Dermis microvascular lymphatic vessel endothelial cell (primary cell): ENCODE data around the gene DPF1. TPM values are rescaled to one million over a fixed set of nuclear protein-coding genes. Genes with fewer than 3 reads are reported as not detected.
A peak's percentile ranks its signal among the peaks of the same experiment; 100 is the strongest.
"Not testable (repeated sequence)": the region's sequence is repeated elsewhere in the genome, so short reads cannot be mapped to it uniquely, and the experiment has no call there.

Experiments
- DNase-seq, 2 donors: peaks; one replicate each; pipeline versions ENCODE4 v3.0.0 to v3.0.0-alpha.2; 2010; ENCODE audit warnings: low read depth in 2 of 2
- total RNA-seq: library from RNA; depleted of rRNA; stranded (reverse); fragments of >200 nt; gene quantifications from 2 replicates; pipeline ENCODE4 v1.2.1, GENCODE V29; 2014

Gene DPF1
- 0.13 and 0.26 TPM in 2 replicates for total RNA-seq

- DNase-seq: peak; percentile 15 to 71
Measured at GRCh38 chr19:38224014-38224862, at the start of gene DPF1. DPF1 (minus strand) TSS chr19:38224222; CDS start chr19:38224142, 80 bp downstream.

GRCh38 chr19:38273499-38273898 lies 49.5 kb upstream of the DPF1 start:
- no peak for DNase-seq

GRCh38 chr19:38270587-38271167 lies 46.7 kb upstream of the DPF1 start:
- DNase-seq: no peak

- DNase-seq: no peak
Measured at GRCh38 chr19:38268539-38268938, 44.5 kb upstream of the DPF1 start.

GRCh38 chr19:38267761-38268483 lies 43.9 kb upstream of the DPF1 start:
- no peak for DNase-seq

- DNase-seq: peak in 1 of 2 donors; percentile 62
Measured at GRCh38 chr19:38266981-38267597, 43.1 kb upstream of the DPF1 start.

- DNase-seq: no peak
Measured at GRCh38 chr19:38265921-38266429, 42.0 kb upstream of the DPF1 start.

GRCh38 chr19:38265213-38265861 lies 41.3 kb upstream of the DPF1 start:
- DNase-seq: no peak

- DNase-seq: peak in 1 of 2 donors; percentile 22
Measured at GRCh38 chr19:38264486-38265212, 40.6 kb upstream of the DPF1 start, which contains the start of gene SPINT2. SPINT2 (plus strand) TSS chr19:38264573; CDS start chr19:38264893, 320 bp downstream.

GRCh38 chr19:38263689-38264485 lies 39.9 kb upstream of the DPF1 start:
- DNase-seq: peak in 1 of 2 donors; percentile 46

- no peak for DNase-seq
Measured at GRCh38 chr19:38262585-38263268, 38.7 kb upstream of the DPF1 start.

GRCh38 chr19:38261942-38262341 lies 37.9 kb upstream of the DPF1 start:
- DNase-seq: not testable (repeated sequence)

GRCh38 chr19:38255383-38256014 lies 31.5 kb upstream of the DPF1 start:
- no peak for DNase-seq

- DNase-seq: no peak
Measured at GRCh38 chr19:38253788-38254187, 29.8 kb upstream of the DPF1 start.

GRCh38 chr19:38252941-38253691 lies 29.1 kb upstream of the DPF1 start:
- no peak for DNase-seq

- no peak for DNase-seq
Measured at GRCh38 chr19:38252385-38252784, 28.4 kb upstream of the DPF1 start.

GRCh38 chr19:38251564-38252051 lies 27.6 kb upstream of the DPF1 start:
- DNase-seq: no peak
